GM12878 (cell line): Measurements from ENCODE around the gene RHOG. TPM values are rescaled to one million over a fixed set of nuclear protein-coding genes. Genes with fewer than 3 reads are reported as not detected.

Experiments used
- ATAC-seq: fragments of 200-7000 bp; cut with Tn5 transposase; 3 replicates; pipeline ENCODE4 v1.9.1; 2020; ENCODE audit warnings: mild to moderate bottlenecking, moderate library complexity
- BruUV-seq: library from RNA; stranded (reverse); fragments of 400-500 nt; replicated peaks from 2 replicates; lab custom pipeline; 2021; lab: Mats Ljungman, UMichigan
- CTCF ChIA-PET: fragments of 300-600 bp; sonication (Branson Sonifier 250); formaldehyde crosslinking; extraction: SDS; loops from one replicate; lab custom pipeline; 2021; ENCODE audit warnings: inconsistent platforms; lab: Yijun Ruan, JAX
- POLR2A ChIA-PET: fragments of 350-600 bp; formaldehyde crosslinking; extraction: SDS; loops from one replicate; lab custom pipeline; 2021; ENCODE audit warnings: inconsistent platforms; lab: Charles Lee
- RAD21 ChIA-PET: fragments of 300-600 bp; sonication (Branson Sonifier 250); formaldehyde crosslinking; loops from one replicate; lab custom pipeline; 2023; ENCODE audit warnings: antibody characterized with exemption; ENCODE audit not compliant: unreplicated experiment; lab: Charles Lee
- SMC1A ChIA-PET: fragments of 300-600 bp; sonication (Branson Sonifier 250); formaldehyde crosslinking; loops from one replicate; lab custom pipeline; 2023; ENCODE audit not compliant: unreplicated experiment, uncharacterized antibody; lab: Charles Lee
- DNase-seq: peaks from one replicate; pipeline ENCODE4 v3.0.0-alpha.2; 2011; ENCODE audit warnings: low read depth, low spot score
- FAIRE-seq: peaks from 3 replicates; lab custom pipeline; 2011; peaks lifted over from hg19 to GRCh38; lab: Jason Lieb, UNC
- H2AFZ ChIP-seq: 2 replicates; pipeline ENCODE4 v1.6.0; 2011; ENCODE audit warnings: low read depth, low read length, control low read depth; ENCODE audit not compliant: control insufficient read depth
- H3K27ac ChIP-seq: 2 replicates; pipeline ENCODE4 v1.5.1; 2011; ENCODE audit warnings: control low read depth; ENCODE audit not compliant: control insufficient read depth, insufficient read depth
- H3K27me3 ChIP-seq, 2 experiments: replicated peaks in 1 of 2; 2 replicates each; pipeline versions ENCODE4 v1.6.0 to v1.6.1; 2011; ENCODE audit warnings: low read length in 1 of 2; ENCODE audit not compliant: control insufficient read depth in 2 of 2, insufficient read depth in 2 of 2
- H3K36me3 ChIP-seq, 2 experiments: 2 replicates each; pipeline ENCODE4 v1.5.1; 2011; ENCODE audit warnings: low read length in 1 of 2; ENCODE audit not compliant: control insufficient read depth in 2 of 2, insufficient read depth in 2 of 2
- H3K4me1 ChIP-seq: 2 replicates; pipeline ENCODE4 v1.6.1; 2011; ENCODE audit warnings: mild to moderate bottlenecking, low read length, moderate library complexity, mixed read lengths; ENCODE audit not compliant: control insufficient read depth, insufficient read depth
- H3K4me2 ChIP-seq: 2 replicates; pipeline ENCODE4 v1.6.0; 2011; ENCODE audit warnings: control low read depth; ENCODE audit not compliant: control insufficient read depth, insufficient read depth
- H3K4me3 ChIP-seq: fragments of 200-600 bp; sonication (generic); 2 replicates; pipeline ENCODE4 v1.5.1; 2016
- H3K79me2 ChIP-seq: 2 replicates; pipeline ENCODE4 v1.6.0; 2011; ENCODE audit warnings: low read length; ENCODE audit not compliant: control insufficient read depth, insufficient read depth
- H3K9ac ChIP-seq: 2 replicates; pipeline ENCODE4 v1.8.0; 2011; ENCODE audit warnings: low read length, control low read depth, mixed read lengths; ENCODE audit not compliant: control insufficient read depth, insufficient read depth
- H3K9me3 ChIP-seq: replicated peaks from 3 replicates; pipeline ENCODE4 v1.5.1; 2011; ENCODE audit warnings: mild to moderate bottlenecking, low read length; ENCODE audit not compliant: control insufficient read depth, insufficient read depth
- H4K20me1 ChIP-seq: 2 replicates; pipeline ENCODE4 v1.6.0; 2011; ENCODE audit not compliant: control insufficient read depth, insufficient read depth
- ATF7 ChIP-seq: fragments of 450-650 bp; IDR thresholded peaks from 2 replicates; pipeline ENCODE4 v1.6.1; 2016; ENCODE audit warnings: low read depth, mild to moderate bottlenecking
- CBFB ChIP-seq: IDR thresholded peaks from 2 replicates; pipeline ENCODE4 v1.6.1; 2016; ENCODE audit warnings: antibody characterized with exemption, low read depth
- FOXK2 ChIP-seq: fragments of 450-650 bp; IDR thresholded peaks from 2 replicates; pipeline ENCODE4 v1.6.1; 2017; ENCODE audit warnings: mild to moderate bottlenecking, moderate library complexity
- HDGF ChIP-seq: fragments of 450-650 bp; IDR thresholded peaks from 2 replicates; pipeline ENCODE4 v1.6.1; 2016; ENCODE audit warnings: antibody characterized with exemption
- LARP7 ChIP-seq: fragments of 450-650 bp; IDR thresholded peaks from 2 replicates; pipeline ENCODE4 v1.6.1; 2017; ENCODE audit warnings: mild to moderate bottlenecking
- RBBP5 ChIP-seq: fragments of 200-600 bp; sonication (generic); conservative IDR thresholded peaks from 2 replicates; pipeline ENCODE4 v1.6.1; 2016
- SPI1 ChIP-seq: IDR thresholded peaks from 2 replicates; pipeline ENCODE4 v1.6.1; 2011; ENCODE audit warnings: low read depth, mild to moderate bottlenecking, low read length, moderate library complexity, borderline replicate concordance; ENCODE audit not compliant: insufficient read depth
- ZBED1 ChIP-seq: IDR thresholded peaks from 2 replicates; pipeline ENCODE4 v1.6.1; 2016; ENCODE audit warnings: borderline replicate concordance
- WGBS: methylation state at CpG from one replicate; pipeline ENCODE4 v1.1.6; 2016; ENCODE audit warnings: low lambda C conversion rate; ENCODE audit not compliant: insufficient replicate concordance, insufficient coverage; ENCODE audit errors: missing lambda C conversion rate; 5-methylcytosine and 5-hydroxymethylcytosine counted together
- in situ Hi-C: fragments of 300-500 bp; cut with MboI; formaldehyde crosslinking; loops from 9 replicates; pipeline ENCODE4 v1.14.3; 2018; ENCODE audit warnings: mixed read lengths
- intact Hi-C: fragments of 100-400 bp; cut with micrococcal nuclease; formaldehyde crosslinking; loops from one replicate; pipeline ENCODE4 v1.14.2; 2022; ENCODE audit not compliant: unreplicated experiment
- polyA plus RNA-seq, 11 experiments: library from polyadenylated mRNA; depleted of rRNA in 4 of 11; unstranded in 6 of 11; stranded (reverse) in 5 of 11; fragments of >200 nt; fragmentation: Nextera tagmentation in 4 of 11; fragmentation: Illumina TruSeq in 1 of 11; extraction: Ambion mirVana in 4 of 11; extraction: Trizol in 1 of 11; gene quantifications; 1 replicate in 1 of 11; 2 replicates in 10 of 11; pipeline versions ENCODE4 v1.2.1 to v1.2.3, GENCODE V29; 2011 to 2016; ENCODE audit warnings: inconsistent platforms in 2 of 11, missing spikeins in 2 of 11, low read depth in 1 of 11
- total RNA-seq, 4 experiments: library from RNA; depleted of rRNA in 3 of 4; stranded (reverse); fragments of >200 nt in 3 of 4; fragmentation: Illumina TruSeq in 1 of 4; extraction: Trizol in 1 of 4; gene quantifications; 2 replicates each; pipeline versions ENCODE4 v1.2.1 to v1.2.3, GENCODE V29; 2013 to 2021
- TF ChIP-seq, protein P1 (sequence below): IDR thresholded peaks from 2 replicates; pipeline ENCODE4 v1.6.1; 2012; ENCODE audit warnings: improper control_type of control experiment, low read depth, low read length; ENCODE audit not compliant: insufficient replicate concordance
- TF ChIP-seq, protein P2 (sequence below): fragments of 450-650 bp; IDR thresholded peaks from 2 replicates; pipeline ENCODE4 v1.6.1; 2016; ENCODE audit warnings: mild to moderate bottlenecking
- TF ChIP-seq, protein P3 (sequence below): IDR thresholded peaks from 2 replicates; pipeline ENCODE4 v1.6.1; 2012; ENCODE audit warnings: mild to moderate bottlenecking, low read depth, low read length
- TF ChIP-seq, protein P4 (sequence below): fragments of 450-650 bp; formaldehyde crosslinking; IDR thresholded peaks from 2 replicates; pipeline ENCODE4 v1.4.0; 2022; ENCODE audit warnings: mild to moderate bottlenecking, moderate library complexity

Gene RHOG
- total and polyA plus RNA-seq, 10 of the 15 experiments (the other 5 are each of a cell fraction or from before 2014, with no cell fraction given) = 16.0 to 172 (median 94.8) TPM

DNA sequence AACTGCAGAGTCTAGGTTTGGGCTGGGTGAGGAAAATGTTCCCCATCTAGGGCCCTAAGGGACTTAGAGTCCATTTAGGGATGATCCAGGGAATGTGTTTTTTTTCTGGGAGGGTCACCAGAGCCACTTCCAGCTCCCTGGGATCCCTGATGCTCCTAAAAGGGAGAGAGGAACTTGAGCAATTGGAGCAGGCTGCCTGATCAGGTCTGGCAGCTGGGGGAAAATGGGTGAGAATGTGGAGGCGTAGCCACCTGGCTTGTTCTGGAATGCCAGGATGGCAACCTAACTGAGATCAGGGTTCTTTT, 31.2 kb downstream of the RHOG start:
- Histone ChIP-seq H3K9me3 (no peaks in the 10 kb centered on the region), H3K4me1 (no peaks in the 10 kb centered on the region), H3K4me2 (no peak overlapping the region), H2AFZ (no peak overlapping the region), H4K20me1 (no peaks in the 10 kb centered on the region), H3K79me2 (no peaks in the 10 kb centered on the region), H3K27ac (no peak overlapping the region), H3K27me3 (no peaks in the 10 kb centered on the region), H3K36me3 (no peaks in the 10 kb centered on the region; a peak in 1 of 4 replicates), H3K9ac (no peak overlapping the region), H3K4me3 (no peak overlapping the region)
- ChIA-PET POLR2A (interaction anchor here (0.6 to 1.9 kb wide), 5 partner anchors 26 to 263 kb away, joined by 3 to 5 read pairs (median 3); partner anchors contain the start of gene RHOG), CTCF (interaction anchor here (0.5 to 4.5 kb wide), 36 partner anchors 10 to 820 kb away, joined by 3 to 44 read pairs (median 4); partner anchors contain the start of genes NUP98 and RHOG), SMC1A (interaction anchor here (0.8 to 4.1 kb wide), 21 partner anchors 11 to 307 kb away, joined by 3 to 33 read pairs (median 4); partner anchors contain the start of genes NUP98 and RHOG), RAD21 (interaction anchor here (1.0 to 4.4 kb wide), 12 partner anchors 8 to 263 kb away, joined by 3 to 25 read pairs (median 8); partner anchors contain the start of genes NUP98, RHOG and STIM1)
- DNase-seq = no peak
- no TSS peak for BruUV-seq
- intact Hi-C loops = no loop called here
- FAIRE-seq = no peak
- in situ Hi-C loops = no loop called here
- WGBS = 100% methylated on average over 1 of the region's 1 CpG
- ATAC-seq = no peak
- TF ChIP-seq, protein P1, sequence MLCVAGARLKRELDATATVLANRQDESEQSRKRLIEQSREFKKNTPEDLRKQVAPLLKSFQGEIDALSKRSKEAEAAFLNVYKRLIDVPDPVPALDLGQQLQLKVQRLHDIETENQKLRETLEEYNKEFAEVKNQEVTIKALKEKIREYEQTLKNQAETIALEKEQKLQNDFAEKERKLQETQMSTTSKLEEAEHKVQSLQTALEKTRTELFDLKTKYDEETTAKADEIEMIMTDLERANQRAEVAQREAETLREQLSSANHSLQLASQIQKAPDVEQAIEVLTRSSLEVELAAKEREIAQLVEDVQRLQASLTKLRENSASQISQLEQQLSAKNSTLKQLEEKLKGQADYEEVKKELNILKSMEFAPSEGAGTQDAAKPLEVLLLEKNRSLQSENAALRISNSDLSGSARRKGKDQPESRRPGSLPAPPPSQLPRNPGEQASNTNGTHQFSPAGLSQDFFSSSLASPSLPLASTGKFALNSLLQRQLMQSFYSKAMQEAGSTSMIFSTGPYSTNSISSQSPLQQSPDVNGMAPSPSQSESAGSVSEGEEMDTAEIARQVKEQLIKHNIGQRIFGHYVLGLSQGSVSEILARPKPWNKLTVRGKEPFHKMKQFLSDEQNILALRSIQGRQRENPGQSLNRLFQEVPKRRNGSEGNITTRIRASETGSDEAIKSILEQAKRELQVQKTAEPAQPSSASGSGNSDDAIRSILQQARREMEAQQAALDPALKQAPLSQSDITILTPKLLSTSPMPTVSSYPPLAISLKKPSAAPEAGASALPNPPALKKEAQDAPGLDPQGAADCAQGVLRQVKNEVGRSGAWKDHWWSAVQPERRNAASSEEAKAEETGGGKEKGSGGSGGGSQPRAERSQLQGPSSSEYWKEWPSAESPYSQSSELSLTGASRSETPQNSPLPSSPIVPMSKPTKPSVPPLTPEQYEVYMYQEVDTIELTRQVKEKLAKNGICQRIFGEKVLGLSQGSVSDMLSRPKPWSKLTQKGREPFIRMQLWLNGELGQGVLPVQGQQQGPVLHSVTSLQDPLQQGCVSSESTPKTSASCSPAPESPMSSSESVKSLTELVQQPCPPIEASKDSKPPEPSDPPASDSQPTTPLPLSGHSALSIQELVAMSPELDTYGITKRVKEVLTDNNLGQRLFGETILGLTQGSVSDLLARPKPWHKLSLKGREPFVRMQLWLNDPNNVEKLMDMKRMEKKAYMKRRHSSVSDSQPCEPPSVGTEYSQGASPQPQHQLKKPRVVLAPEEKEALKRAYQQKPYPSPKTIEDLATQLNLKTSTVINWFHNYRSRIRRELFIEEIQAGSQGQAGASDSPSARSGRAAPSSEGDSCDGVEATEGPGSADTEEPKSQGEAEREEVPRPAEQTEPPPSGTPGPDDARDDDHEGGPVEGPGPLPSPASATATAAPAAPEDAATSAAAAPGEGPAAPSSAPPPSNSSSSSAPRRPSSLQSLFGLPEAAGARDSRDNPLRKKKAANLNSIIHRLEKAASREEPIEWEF = no peak
- TF ChIP-seq, protein P2, sequence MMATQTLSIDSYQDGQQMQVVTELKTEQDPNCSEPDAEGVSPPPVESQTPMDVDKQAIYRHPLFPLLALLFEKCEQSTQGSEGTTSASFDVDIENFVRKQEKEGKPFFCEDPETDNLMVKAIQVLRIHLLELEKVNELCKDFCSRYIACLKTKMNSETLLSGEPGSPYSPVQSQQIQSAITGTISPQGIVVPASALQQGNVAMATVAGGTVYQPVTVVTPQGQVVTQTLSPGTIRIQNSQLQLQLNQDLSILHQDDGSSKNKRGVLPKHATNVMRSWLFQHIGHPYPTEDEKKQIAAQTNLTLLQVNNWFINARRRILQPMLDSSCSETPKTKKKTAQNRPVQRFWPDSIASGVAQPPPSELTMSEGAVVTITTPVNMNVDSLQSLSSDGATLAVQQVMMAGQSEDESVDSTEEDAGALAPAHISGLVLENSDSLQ = no peak
- no peak for TF ChIP-seq RBBP5
- no peak for TF ChIP-seq CBFB
- TF ChIP-seq, protein P3, sequence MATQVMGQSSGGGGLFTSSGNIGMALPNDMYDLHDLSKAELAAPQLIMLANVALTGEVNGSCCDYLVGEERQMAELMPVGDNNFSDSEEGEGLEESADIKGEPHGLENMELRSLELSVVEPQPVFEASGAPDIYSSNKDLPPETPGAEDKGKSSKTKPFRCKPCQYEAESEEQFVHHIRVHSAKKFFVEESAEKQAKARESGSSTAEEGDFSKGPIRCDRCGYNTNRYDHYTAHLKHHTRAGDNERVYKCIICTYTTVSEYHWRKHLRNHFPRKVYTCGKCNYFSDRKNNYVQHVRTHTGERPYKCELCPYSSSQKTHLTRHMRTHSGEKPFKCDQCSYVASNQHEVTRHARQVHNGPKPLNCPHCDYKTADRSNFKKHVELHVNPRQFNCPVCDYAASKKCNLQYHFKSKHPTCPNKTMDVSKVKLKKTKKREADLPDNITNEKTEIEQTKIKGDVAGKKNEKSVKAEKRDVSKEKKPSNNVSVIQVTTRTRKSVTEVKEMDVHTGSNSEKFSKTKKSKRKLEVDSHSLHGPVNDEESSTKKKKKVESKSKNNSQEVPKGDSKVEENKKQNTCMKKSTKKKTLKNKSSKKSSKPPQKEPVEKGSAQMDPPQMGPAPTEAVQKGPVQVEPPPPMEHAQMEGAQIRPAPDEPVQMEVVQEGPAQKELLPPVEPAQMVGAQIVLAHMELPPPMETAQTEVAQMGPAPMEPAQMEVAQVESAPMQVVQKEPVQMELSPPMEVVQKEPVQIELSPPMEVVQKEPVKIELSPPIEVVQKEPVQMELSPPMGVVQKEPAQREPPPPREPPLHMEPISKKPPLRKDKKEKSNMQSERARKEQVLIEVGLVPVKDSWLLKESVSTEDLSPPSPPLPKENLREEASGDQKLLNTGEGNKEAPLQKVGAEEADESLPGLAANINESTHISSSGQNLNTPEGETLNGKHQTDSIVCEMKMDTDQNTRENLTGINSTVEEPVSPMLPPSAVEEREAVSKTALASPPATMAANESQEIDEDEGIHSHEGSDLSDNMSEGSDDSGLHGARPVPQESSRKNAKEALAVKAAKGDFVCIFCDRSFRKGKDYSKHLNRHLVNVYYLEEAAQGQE = no peak
- no peak for TF ChIP-seq SPI1
- no peak for TF ChIP-seq LARP7
- TF ChIP-seq, protein P4, sequence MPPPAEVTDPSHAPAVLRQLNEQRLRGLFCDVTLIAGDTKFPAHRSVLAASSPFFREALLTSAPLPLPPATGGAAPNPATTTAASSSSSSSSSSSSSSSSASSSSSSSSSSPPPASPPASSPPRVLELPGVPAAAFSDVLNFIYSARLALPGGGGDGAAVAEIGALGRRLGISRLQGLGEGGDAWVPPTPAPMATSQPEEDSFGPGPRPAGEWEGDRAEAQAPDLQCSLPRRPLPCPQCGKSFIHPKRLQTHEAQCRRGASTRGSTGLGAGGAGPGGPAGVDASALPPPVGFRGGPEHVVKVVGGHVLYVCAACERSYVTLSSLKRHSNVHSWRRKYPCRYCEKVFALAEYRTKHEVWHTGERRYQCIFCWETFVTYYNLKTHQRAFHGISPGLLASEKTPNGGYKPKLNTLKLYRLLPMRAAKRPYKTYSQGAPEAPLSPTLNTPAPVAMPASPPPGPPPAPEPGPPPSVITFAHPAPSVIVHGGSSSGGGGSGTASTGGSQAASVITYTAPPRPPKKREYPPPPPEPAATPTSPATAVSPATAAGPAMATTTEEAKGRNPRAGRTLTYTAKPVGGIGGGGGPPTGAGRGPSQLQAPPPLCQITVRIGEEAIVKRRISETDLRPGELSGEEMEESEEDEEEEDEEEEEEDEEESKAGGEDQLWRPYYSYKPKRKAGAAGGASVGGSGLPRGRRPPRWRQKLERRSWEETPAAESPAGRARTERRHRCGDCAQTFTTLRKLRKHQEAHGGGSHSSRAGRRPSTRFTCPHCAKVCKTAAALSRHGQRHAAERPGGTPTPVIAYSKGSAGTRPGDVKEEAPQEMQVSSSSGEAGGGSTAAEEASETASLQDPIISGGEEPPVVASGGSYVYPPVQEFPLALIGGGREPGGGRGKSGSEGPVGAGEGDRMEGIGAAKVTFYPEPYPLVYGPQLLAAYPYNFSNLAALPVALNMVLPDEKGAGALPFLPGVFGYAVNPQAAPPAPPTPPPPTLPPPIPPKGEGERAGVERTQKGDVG = no peak
- TF ChIP-seq ZBED1 = no peak
- TF ChIP-seq HDGF = no peak
- no peak for TF ChIP-seq FOXK2
- no peak for TF ChIP-seq ATF7
